ENCODE measurements around the gene PDE2A. TPM values are rescaled to one million over a fixed set of nuclear protein-coding genes. Genes with fewer than 3 reads are reported as not detected.
A peak's percentile ranks its signal among the peaks of the same experiment; 100 is the strongest.

PDE2A gene
- total RNA-seq, 1 experiment from 2014 or later = 3.7 TPM

DNA sequence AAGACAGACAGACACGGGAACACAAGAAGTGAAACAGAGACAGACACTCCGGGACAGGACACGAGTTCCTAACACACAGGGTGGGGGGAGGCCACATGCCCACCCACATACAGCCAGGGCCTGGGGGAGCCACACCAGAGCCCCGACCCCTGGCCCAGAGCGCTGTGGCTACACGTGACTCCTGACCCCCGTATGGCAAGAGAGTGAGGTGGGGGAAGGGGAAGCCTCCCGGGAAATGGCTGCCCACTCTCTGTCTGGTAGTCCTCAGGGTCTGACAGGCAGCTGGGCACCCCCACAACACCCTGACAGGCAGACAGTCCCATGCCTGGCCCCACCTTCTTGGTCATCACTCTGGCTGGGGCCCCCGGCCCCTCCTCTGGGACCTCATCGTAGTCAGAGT is 38.6 kb upstream of the PDE2A start:
- peaks cover 10% of the 10 kb centered on the region; the same call in 1 of the 2 replicates for H3K36me3 Mint-ChIP-seq
- POLR2A ChIA-PET = no interaction called here
- peak overlapping the region; percentile 64; the same call in 1 of the 2 replicates for H3K27ac Mint-ChIP-seq

DNA sequence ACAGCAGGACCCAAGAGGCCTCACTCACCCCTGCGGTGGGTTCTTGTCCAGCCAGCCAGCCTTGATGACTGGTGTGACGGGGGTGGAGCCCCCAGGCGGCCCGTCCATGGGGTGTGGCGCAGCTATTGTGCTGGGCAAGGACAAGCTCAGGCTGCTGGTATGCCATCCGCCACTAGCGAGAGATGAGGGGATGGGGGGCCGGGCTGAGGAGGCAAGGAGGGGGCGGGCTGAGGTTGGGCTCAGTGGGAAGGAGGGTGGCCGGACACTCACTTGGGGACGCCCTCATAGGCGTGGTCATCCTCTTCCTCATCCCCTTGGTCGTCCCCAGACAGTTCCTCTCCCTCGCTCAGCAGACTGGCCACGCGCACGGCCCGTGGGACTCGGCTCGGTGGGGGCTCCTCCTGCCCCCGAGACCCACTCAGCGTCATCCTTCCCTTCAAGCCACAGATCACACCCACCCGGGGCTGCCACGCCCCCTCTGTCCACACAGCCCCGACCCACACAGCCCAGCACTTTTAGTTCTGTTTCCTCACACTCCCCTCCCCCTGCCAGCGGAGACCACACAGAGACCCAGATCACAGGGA is 38.0 kb upstream of the PDE2A start:
- CTCF ChIA-PET = no interaction called here
- ATAC-seq = no peak

More for the DNA sequence above, 38.6 kb upstream of the PDE2A start:
- ATAC-seq = no peak
- Mint-ChIP-seq H3K9me3 (no peaks in the 10 kb centered on the region), H3K4me1 (peaks cover 10% of the 10 kb centered on the region), H3K27me3 (ENCODE audit: low read depth) (no peaks in the 10 kb centered on the region), H3K4me3 (no peak overlapping the region)
- TF ChIP-seq ELF4 (CRISPR knock-in tag; IDR thresholded peaks at IDR 0.05; ENCODE audit: low read depth) (no peak), RELA (CRISPR knock-in tag; IDR thresholded peaks at IDR 0.05; ENCODE audit: borderline replicate concordance) (no peak), JAZF1 (CRISPR knock-in tag; IDR thresholded peaks at IDR 0.05) (no peak)
- CTCF ChIA-PET = no interaction called here
- DNase-seq (ENCODE audit: low spot score) = no peak

DNA sequence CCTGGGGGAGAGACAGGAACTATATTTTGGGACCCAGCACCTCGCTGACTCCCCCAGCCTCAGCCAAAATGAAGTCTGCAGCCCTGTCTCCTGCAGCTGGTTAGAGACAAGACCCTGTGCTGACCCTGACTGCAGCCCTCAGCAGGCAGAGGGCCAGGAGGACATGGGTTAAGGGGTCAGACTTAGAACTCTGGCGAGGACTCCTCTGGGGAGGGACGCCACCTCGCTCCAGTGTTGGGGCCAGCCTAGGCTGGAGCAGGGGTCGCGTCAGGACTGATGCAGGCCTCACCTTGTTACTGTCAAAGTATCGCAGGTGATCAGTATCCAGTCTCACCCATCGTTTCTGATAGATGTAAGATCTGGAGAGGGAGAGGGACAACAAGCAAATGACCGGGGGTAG is 36.9 kb upstream of the PDE2A start:
- Mint-ChIP-seq H3K27me3 (ENCODE audit: low read depth) (no peaks in the 10 kb centered on the region), H3K4me3 (no peak overlapping the region), H3K9me3 (no peaks in the 10 kb centered on the region), H3K4me1 (peaks cover 25% of the 10 kb centered on the region), H3K36me3 (peaks cover 15% of the 10 kb centered on the region; the same call in 1 of the 2 replicates), H3K27ac (peak overlapping the region; percentile 87)
- TF ChIP-seq ZNF138 (CRISPR knock-in tag; conservative IDR thresholded peaks at IDR 0.05) (no peak), ELF4 (CRISPR knock-in tag; IDR thresholded peaks at IDR 0.05; ENCODE audit: low read depth) (no peak), ZNF317 (CRISPR knock-in tag; IDR thresholded peaks at IDR 0.05; ENCODE audit: borderline replicate concordance, low read depth) (no peak), TEAD1 (CRISPR knock-in tag; IDR thresholded peaks at IDR 0.05) (no peak)
- TF ChIP-seq, protein P1, sequence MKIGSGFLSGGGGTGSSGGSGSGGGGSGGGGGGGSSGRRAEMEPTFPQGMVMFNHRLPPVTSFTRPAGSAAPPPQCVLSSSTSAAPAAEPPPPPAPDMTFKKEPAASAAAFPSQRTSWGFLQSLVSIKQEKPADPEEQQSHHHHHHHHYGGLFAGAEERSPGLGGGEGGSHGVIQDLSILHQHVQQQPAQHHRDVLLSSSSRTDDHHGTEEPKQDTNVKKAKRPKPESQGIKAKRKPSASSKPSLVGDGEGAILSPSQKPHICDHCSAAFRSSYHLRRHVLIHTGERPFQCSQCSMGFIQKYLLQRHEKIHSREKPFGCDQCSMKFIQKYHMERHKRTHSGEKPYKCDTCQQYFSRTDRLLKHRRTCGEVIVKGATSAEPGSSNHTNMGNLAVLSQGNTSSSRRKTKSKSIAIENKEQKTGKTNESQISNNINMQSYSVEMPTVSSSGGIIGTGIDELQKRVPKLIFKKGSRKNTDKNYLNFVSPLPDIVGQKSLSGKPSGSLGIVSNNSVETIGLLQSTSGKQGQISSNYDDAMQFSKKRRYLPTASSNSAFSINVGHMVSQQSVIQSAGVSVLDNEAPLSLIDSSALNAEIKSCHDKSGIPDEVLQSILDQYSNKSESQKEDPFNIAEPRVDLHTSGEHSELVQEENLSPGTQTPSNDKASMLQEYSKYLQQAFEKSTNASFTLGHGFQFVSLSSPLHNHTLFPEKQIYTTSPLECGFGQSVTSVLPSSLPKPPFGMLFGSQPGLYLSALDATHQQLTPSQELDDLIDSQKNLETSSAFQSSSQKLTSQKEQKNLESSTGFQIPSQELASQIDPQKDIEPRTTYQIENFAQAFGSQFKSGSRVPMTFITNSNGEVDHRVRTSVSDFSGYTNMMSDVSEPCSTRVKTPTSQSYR (CRISPR knock-in tag; IDR thresholded peaks at IDR 0.05) = no peak
- TF ChIP-seq, protein P2, sequence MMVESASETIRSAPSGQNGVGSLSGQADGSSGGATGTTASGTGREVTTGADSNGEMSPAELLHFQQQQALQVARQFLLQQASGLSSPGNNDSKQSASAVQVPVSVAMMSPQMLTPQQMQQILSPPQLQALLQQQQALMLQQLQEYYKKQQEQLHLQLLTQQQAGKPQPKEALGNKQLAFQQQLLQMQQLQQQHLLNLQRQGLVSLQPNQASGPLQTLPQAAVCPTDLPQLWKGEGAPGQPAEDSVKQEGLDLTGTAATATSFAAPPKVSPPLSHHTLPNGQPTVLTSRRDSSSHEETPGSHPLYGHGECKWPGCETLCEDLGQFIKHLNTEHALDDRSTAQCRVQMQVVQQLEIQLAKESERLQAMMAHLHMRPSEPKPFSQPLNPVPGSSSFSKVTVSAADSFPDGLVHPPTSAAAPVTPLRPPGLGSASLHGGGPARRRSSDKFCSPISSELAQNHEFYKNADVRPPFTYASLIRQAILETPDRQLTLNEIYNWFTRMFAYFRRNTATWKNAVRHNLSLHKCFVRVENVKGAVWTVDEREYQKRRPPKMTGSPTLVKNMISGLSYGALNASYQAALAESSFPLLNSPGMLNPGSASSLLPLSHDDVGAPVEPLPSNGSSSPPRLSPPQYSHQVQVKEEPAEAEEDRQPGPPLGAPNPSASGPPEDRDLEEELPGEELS (CRISPR knock-in tag; IDR thresholded peaks at IDR 0.05) = no peak
- ChIA-PET CTCF (interaction anchor here (2.5 kb wide), 1 partner anchor 27 kb away, joined by 9 read pairs; no protein-coding TSS in a partner anchor), POLR2A (no interaction called here)
- DNase-seq (ENCODE audit: low spot score) = no peak
- no peak for ATAC-seq

More for the DNA sequence above, 38.0 kb upstream of the PDE2A start:
- peaks cover 14% of the 10 kb centered on the region for H3K4me1 Mint-ChIP-seq
- POLR2A ChIA-PET = no interaction called here
- no peak overlapping the region for H3K4me3 Mint-ChIP-seq
- H3K9me3 Mint-ChIP-seq = no peaks in the 10 kb centered on the region
- no peaks in the 10 kb centered on the region for H3K27me3 Mint-ChIP-seq (ENCODE audit: low read depth)
- peak overlapping the region; percentile 64 for H3K27ac Mint-ChIP-seq
- peaks cover 14% of the 10 kb centered on the region; the same call in 1 of the 2 replicates for H3K36me3 Mint-ChIP-seq
- DNase-seq (ENCODE audit: low spot score) = no peak
- TF ChIP-seq GRHL2 (CRISPR knock-in tag; IDR thresholded peaks at IDR 0.05; ENCODE audit: insufficient replicate concordance, severe bottlenecking) (no peak), TP53 (CRISPR knock-in tag; IDR thresholded peaks at IDR 0.05) (no peak), NR2C2 (CRISPR knock-in tag; IDR thresholded peaks at IDR 0.05) (no peak), JUN (CRISPR knock-in tag; IDR thresholded peaks at IDR 0.05) (no peak), ATF1 (CRISPR knock-in tag; IDR thresholded peaks at IDR 0.05) (no peak), IRF2 (CRISPR knock-in tag; IDR thresholded peaks at IDR 0.05; ENCODE audit: borderline replicate concordance, low read depth) (no peak), PRRX2 (CRISPR knock-in tag; IDR thresholded peaks at IDR 0.05) (no peak), ZNF671 (CRISPR knock-in tag; IDR thresholded peaks at IDR 0.05) (no peak), CREB1 (CRISPR knock-in tag; IDR thresholded peaks at IDR 0.05) (no peak), ZBTB21 (CRISPR knock-in tag; IDR thresholded peaks at IDR 0.05; ENCODE audit: borderline replicate concordance) (no peak)
- TF ChIP-seq, protein P3, sequence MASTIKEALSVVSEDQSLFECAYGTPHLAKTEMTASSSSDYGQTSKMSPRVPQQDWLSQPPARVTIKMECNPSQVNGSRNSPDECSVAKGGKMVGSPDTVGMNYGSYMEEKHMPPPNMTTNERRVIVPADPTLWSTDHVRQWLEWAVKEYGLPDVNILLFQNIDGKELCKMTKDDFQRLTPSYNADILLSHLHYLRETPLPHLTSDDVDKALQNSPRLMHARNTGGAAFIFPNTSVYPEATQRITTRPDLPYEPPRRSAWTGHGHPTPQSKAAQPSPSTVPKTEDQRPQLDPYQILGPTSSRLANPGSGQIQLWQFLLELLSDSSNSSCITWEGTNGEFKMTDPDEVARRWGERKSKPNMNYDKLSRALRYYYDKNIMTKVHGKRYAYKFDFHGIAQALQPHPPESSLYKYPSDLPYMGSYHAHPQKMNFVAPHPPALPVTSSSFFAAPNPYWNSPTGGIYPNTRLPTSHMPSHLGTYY (CRISPR knock-in tag; IDR thresholded peaks at IDR 0.05) = no peak
- TF ChIP-seq, protein P4, sequence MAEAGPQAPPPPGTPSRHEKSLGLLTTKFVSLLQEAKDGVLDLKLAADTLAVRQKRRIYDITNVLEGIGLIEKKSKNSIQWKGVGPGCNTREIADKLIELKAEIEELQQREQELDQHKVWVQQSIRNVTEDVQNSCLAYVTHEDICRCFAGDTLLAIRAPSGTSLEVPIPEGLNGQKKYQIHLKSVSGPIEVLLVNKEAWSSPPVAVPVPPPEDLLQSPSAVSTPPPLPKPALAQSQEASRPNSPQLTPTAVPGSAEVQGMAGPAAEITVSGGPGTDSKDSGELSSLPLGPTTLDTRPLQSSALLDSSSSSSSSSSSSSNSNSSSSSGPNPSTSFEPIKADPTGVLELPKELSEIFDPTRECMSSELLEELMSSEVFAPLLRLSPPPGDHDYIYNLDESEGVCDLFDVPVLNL (CRISPR knock-in tag; IDR thresholded peaks at IDR 0.05; ENCODE audit: borderline replicate concordance, low read depth) = no peak
- TF ChIP-seq, protein P5, sequence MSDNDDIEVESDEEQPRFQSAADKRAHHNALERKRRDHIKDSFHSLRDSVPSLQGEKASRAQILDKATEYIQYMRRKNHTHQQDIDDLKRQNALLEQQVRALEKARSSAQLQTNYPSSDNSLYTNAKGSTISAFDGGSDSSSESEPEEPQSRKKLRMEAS (CRISPR knock-in tag; IDR thresholded peaks at IDR 0.05) = no peak
- TF ChIP-seq, protein P6, sequence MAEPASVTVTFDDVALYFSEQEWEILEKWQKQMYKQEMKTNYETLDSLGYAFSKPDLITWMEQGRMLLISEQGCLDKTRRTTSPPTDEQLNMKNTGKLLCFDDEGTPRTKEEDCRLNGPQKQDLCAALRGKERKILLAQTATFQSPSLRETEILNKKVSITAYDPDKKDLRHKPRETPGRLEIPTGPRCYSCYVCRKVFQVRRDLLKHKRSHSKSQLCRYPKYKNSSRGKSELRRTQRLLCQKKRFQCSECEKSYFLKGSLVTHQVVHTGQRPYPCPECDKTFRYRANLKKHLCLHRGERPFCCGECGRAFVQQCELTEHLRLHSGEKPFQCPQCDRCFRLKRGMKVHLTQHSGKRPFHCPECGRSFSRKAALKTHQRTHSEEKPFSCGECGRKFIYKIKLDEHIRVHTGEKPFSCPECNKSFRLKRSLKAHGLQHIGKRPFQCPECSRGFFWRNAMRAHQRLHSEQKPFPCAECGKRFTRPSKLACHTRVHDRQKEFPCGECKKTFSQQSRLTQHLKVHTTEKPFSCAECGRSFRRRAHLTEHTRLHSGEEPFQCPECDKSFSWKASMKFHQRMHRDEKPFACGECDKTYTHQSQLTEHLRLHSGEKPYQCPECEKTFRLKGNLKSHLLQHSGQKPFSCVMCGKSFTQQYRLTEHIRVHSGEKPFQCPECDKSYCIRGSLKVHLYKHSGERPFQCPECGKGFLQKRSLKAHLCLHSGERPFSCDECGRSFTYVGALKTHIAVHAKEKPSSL (CRISPR knock-in tag; conservative IDR thresholded peaks at IDR 0.05) = no peak

All from WTC11 (cell line).